HG02852 (cell line): ENCODE data around the gene SUSD2.
"Not testable (repeated sequence)": the region's sequence is repeated elsewhere in the genome, so short reads cannot be mapped to it uniquely, and the experiment has no call there.

Source experiments
- ATAC-seq: cut with Tn5 transposase; IDR thresholded peaks from one replicate; pipeline ENCODE4 v1.9.1; 2021; ENCODE audit warnings: mild to moderate bottlenecking, moderate library complexity; ENCODE audit not compliant: unreplicated experiment

SUSD2 gene

DNA sequence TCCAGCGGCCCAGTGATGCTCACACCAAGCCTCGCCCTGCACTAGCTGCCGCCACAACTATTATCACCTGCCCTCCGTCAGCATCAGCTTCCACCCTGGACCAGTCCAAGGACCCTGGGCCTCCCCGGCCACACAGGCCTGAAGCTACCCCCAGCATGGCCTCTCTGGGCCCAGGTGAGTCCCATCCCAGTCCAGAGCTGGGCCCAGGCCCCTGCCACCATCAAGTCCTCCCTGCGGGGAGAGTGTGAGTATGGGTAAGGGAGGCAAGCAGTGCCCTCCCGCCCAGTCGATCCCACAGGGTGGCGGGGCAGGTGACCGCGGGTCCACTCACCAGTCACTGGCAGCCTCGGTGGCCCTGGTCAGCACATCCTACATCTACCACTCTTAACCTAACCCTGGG is 9.5 kb upstream of the SUSD2 start:
- ATAC-seq, result no peak

DNA sequence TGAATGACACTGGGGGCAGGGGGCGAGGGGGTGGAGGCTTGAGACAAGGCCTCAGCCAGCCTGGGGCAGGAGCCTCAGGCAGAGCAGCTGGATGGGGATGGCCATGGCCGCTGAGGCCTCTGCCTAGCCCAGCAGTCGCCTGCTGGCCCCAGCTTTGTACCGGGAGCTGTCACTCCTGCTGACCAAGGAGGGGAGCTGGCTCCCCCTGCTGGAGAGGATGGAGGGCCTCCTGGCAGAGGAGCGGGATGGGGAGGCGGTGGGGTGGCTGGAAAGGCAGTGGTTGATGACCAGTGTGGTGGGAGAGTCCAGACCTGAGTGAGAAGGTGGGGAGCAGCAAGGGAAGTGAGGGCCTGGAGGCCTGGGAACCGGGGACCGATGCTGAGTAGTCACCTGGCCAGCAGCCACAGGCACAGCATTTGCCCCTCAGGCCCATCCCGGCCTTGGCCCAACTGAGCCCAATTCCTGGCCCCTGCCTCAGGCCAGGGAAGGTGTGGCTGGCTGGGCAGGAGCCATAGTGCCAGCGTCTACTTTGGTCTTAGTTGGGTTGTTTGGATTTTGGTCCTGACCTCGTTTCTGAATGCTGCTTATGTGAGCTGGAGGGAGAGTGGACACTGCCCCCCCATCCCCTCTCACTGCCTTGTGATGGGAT is 6.0 kb upstream of the SUSD2 start:
- ATAC-seq, result no peak

DNA sequence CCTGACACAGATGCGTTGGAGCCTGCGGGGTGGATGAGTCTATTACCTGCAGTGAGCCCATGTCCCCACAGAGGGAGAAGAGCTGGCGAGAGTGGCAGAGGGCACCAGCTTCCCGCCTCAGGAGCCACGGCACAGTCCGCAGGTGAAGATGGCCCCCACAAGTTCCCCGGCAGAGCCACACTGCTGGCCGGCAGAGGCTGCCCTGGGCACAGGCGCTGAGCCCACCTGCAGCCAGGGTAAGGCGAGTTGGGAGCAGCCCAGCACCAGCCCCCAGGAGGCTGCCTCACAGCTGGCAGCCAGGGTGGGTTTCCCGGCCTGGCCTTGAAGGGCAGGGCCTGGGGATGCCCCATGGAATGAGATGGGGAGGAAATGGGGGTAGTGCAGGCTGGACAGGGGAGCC is 5.2 kb upstream of the SUSD2 start:
- ATAC-seq, result no peak

DNA sequence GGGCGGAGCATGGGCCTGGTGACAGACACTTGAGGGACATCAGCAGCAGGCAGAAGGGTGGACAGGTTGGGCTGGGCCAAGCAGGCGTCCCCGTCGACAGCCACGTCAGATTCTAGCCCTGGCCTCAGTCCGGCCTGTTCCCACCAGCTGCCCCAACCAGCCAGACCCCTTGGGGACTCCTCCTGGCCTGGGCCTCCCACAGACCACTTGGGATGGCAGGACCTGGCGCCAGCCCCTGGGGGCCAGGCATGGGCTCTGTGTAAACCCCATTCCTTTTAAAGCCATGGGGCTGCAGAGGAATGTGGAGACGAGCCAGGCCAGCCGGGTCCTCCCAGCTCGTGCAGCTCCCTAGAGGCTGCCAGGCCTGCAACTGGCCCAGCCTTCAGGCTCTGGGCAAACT is 4.7 kb upstream of the SUSD2 start:
- no peak for ATAC-seq

DNA sequence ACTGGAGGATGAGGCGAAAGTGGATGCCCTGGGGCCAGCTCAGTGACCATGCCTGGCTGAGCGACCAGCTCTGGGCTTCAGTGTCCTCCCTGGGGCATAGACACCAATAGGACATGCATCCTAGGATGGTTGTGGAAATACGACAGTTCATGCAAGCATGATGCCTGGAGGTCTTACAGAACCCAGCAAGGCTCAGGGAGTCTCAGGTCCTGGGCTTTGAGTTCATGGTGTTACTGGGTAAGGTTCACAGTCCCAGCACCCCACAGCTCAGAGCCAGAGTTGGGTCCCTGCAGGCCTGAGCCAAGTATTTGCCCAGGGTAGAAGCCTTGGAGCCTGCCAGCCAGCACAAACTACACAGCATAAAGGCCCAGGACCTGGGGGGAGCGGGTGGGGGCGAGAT is 4.2 kb upstream of the SUSD2 start:
- ATAC-seq, result no peak

DNA sequence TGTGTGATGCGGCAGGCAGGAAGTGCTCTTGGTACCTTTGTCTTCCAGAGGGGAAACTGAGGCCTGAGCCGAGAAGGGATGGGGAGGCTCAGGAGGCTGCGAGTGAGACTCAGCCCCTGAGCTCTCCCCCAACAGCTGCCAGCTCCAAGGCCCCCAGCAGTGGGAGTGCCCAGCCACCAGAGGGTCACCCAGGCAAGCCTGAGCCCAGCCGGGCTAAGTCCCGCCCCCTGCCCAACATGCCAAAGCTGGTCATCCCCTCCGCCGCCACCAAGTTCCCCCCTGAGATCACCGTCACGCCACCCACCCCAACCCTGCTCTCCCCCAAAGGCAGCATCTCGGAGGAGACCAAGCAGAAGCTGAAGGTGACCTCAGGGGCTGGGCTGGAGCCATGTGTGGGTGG is 3.8 kb upstream of the SUSD2 start:
- ATAC-seq, result no peak

DNA sequence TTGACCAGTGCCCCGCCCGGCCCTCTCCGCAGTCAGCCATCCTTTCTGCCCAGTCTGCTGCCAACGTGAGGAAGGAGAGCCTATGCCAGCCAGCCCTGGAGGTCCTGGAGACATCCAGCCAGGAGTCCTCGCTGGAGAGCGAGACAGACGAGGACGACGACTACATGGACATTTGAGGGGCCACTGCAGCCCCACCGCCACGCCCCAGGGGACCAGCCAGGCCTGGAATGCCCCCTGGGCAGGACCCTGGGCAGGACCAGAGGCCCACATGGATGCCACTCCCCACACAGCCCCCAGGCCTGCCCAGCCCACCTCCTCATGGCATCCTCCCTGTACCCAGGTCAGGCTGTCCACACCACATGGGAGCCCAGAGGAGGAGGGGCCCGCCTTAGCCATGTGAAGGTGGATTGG is 3.3 kb upstream of the SUSD2 start:
- no peak for ATAC-seq

DNA sequence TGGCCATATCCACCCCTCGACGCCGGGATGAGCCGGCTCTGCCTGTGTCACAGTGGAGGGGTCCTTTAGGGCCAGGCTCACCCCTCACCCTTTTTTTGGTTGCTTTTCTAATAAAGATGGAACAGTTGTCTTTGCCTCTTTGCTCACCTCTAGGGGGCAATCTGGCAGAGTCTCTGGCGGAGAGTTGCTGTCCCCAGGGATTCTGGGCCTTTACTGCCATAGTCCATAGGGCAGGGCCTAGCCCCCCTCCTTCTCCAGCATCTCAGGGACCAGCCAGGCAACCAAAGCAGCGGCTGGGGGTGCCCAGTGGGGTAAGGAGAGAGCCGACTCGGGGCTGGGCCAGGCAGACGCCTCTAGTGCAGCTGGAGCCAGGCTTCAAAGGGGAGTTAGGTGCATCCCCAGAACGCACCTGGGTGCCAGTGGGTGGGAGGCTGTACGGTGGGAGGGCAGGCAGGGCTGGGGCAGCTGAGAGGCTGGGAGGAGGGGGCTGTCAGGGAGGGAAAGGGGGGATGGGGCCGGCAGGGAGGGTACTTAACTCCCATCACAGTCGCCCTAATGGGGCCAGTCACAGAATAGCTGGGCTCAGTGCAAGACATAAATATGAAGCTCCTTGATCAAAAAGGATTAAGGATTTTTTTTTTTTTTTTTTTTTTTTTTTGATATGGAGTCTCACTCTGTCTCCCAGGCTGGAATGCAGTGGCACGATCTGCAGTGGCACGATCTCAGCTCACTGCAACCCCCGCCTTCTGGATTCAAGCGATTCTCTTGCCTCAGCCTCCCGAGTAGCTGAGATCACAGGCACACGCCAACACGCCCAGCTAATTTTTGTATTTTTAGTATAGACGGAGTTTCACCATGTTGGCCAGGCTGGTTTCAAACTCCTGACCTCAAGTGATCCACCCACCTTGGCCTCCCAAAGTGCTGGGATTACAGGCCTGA is 2.5 kb upstream of the SUSD2 start:
- no peak for ATAC-seq

DNA sequence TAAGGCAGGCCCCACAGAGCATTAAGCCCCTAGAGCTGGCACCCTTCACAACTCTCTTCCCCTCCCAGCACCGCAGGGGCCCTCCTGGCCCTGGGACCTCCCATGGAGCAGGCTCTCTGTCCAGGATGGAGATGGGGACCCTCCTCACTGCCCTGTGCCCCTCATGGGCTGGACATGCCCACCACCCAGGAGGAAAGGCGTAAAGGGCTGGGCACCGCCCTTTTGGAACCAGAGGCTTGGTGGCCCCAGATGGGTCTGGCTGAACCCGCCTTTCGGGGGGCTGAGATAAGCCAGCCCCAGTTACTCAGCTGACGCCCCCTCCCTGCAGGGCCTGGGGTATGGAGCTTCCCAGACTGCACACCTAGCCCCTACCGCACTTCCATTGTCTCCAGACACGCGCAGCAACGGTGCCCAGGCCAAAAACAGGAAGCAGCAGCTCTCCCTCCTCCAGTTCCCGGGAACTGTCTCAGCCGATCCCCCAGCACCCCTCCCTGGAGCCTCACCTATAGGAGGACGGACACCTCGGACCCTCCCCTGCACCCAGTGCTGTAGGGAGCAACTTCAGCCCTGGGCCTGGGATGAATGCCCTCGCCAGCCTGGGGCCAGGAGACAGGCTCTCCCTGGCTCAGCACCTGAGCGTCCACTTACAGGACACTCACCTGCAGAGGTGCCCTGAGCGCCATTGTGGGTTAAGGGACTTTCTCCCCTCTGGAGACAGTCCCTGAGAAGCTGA is 1.6 kb upstream of the SUSD2 start:
- no peak for ATAC-seq

DNA sequence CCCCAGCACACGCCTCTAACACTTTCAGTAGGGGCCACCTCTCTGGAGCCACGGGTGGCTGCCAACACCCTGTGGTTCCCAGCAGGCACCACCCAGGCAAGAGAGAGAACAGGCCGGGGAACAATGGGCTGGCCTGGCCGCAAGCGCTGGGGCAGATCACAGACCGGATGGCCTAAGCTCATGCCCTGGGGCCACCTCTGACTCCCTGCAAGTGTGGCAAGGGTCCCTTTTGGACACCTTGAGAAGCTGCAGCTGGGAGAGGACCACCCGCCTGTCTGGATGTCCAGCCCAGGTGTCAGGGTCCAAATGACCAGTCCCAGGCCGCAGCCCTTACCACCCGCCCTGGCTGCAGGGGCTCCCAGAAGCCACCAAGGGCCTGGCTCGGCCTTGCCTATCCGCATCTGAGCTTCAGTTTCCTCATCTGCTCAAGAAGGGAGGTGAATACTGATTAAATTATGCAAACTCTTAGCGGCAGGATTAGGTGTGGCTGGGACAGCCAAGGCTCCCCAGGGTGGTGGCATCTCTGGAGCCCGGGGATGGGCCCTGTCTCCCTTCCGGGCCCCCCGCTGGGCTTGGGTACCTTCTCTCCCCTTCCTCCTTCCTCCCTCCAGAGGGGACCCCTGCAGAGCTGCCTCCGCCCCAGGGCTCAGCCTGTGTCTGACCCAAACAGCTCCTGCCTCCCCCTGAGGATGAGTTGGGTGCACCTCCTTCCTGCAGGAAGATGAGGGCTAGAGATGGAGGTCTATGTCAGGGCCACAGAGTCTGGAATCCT is 785 bp upstream of the SUSD2 start:
- ATAC-seq, result no peak

DNA sequence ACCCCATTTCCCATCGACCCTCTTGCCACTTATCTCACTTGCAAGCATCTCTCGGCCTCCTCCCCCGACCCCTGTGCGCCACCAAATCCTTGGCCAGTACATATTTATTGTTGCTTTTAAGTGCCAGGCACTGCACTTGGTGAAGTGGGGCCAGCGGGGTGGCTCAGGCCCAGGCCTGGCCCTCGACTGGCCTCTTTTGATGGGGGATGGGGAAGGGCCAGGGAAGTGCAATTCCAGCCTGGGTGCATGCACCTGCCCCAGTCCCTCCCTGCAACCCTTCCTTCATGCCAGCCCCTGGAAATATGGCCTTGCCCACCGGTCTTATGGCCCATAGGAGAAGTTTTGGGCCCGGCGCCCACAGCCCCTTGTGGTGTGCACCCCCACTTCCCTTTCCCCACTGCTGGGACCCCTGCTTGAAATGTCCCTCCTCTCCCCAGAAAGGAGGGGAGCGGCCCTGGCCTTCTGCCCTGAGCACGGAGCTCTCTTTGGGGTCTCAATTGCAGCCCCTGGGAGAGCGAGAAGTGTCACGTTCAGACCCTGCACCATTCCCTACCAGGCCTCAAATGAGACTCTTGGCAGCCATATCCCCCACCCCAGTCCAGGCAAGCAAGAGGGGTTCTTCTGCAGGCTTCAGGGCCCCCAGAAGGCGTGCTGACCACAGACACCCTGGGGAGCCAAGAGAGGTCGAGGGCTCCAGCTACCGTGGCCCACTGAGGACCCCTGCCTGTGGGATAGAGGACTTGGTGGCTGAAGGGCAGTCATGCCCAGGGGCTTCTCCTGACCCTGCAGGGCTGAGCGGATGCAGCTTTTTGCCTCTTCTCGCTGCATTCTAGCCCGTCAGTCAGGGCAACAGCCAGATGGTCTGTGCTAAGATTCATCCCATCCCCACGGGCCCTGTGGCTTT is 961 bp downstream of the SUSD2 start:
- ATAC-seq, result no peak

DNA sequence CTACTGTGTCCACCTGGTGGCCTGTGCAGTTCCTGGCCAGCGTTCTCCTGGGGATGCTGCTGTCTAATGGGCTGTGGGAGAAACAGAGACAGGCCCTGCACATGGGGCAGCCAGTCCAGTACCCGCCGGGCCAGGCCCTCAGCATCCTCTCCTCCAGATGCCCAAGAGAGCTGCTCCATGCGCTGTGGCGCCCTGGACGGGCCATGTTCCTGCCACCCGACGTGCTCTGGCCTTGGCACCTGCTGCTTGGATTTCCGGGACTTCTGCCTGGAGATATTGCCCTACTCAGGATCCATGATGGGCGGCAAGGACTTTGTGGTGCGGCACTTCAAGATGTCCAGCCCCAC is 1.6 kb downstream of the SUSD2 start:
- ATAC-seq, result not testable (repeated sequence)

DNA sequence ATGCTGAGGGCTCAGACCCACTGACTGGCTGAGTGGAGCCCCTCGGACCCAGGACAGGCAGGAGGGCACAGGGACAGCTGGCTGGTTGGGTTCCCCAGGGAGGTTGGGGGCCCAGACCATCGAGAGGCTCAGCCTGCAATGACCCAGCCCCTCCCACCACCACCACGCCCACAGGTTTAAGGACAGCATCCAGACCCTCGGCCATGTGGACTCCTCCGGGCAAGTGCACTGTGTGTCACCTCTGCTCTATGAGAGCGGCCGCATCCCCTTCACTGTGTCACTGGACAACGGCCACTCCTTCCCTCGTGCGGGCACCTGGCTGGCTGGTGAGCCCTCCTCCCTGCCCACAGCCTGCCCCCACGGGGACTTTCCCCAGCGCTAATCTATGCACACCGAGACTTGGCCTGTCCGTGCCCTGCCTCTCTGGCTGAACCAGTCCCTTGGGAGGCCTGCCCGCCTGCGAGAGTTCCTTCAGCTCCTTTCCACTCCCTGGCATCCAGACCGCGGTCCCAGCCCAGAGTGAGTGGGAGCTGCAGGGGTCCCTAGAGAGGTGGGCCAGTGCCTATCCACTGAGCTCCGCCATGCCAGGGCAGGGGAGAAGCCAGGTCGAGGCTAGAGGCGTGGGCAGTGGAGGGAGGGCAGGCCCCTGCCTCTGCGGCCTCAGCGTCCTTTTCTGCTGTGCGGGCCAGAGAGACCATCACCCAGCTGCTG is 2.2 kb downstream of the SUSD2 start:
- no peak for ATAC-seq

DNA sequence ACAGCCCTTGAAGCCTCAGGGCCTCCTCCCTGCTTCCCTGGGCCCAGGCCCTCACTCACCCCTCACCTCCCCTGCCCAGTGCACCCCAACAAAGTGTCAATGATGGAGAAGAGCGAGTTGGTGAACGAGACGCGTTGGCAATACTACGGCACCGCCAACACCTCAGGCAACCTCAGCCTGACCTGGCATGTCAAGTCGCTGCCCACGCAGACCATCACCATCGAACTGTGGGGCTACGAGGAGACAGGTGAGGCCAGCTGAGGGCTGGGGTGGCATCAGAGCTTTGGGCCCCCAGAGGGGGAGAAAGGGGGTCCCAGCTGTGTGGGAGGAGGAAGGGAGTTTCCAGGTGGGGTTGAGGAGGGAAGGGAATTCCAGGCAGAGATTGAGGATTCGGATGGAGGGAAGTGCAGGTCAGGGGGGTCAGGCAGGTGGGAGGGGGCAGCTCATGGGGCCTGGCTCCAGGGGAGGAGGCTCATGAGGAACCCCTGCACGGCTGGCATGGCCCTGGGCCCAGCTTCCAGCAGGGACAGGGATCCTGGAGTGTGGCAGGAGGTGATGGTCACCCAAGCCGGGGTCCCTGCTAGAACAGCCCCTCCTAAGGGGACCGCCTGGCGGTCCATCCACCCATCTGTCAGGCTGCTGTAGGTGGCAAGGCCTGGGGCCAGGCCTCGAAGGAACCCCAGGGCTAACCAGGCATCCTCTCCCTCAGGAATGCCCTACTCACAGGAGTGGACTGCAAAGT is 2.9 kb downstream of the SUSD2 start:
- ATAC-seq, result no peak

DNA sequence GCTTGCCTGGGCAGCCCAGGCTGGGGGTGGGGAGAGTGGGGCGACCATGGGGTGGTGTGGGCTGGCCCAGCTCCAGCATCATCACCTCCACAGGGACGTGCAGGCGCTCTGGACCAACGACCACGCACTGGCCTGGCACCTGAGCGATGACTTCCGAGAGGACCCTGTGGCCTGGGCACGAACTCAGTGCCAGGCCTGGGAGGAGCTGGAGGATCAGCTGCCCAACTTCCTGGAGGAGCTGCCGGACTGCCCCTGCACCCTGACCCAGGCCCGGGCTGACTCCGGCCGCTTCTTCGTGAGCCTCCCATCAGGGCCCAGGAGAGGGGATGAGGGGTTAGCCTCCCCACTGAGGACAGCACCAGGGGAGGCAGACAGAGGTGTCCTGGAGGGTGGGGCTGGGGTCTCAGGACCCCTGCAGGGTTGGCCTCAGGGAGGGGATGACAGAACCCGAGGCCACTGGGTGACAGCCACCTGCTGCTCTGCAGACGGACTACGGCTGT is 3.8 kb downstream of the SUSD2 start:
- ATAC-seq, result no peak

DNA sequence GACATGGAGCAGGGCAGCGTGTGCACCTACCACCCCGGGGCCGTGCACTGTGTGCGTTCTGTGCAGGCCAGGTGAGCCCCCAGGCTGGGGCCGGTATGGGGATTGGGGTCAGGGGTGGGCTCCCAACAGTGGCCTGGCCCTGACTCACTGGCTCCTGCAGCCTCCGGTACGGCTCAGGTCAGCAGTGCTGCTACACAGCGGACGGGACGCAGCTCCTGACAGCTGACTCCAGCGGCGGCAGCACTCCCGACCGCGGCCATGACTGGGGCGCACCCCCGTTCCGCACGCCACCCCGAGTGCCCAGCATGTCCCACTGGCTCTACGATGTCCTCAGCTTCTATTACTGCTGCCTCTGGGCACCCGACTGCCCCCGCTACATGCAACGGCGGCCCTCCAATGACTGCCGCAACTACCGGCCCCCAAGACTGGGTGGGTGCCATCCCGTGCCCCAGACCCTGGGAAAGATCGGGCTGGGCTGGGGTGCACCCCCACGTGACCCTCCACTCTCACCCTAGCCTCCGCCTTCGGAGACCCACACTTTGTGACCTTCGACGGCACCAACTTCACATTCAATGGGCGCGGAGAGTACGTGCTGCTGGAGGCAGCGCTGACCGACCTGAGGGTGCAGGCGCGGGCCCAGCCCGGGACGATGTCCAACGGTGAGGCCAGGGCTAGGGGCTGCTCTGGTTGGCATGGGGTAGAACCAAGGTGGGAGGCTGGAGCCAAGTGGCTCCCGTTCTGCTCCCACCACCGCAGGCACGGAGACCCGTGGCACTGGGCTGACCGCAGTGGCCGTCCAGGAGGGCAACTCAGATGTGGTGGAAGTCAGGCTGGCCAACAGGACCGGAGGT is 4.4 kb downstream of the SUSD2 start:
- ATAC-seq, result no peak

DNA sequence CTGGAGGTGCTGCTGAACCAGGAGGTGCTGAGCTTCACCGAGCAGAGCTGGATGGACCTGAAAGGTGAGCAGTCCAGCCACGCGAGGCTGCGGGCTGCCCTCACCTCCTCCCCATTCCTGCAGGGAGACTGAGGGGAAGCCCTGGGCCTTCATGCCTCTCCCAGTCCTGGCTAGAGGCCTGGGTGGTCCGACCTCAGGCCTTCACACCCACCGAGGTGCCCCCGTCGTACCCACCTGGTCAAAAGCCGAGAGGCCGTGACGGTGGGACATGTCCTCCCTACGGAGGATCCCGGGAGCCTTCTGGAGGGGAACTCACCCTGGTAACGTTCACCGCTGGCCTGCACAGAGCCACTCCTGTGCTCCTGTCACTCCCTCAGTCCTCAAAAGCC is 5.1 kb downstream of the SUSD2 start:
- ATAC-seq, result no peak
